GM12801 (cell line): Measurements from ENCODE around the gene SFXN4.

ENCODE experiments used
- CTCF ChIP-seq: IDR thresholded peaks from one replicate; pipeline ENCODE4 v1.5.1; 2011; ENCODE audit warnings: control low read depth; ENCODE audit not compliant: insufficient read length; ENCODE audit errors: extremely low read depth

The SFXN4 gene

GRCh38 chr10:119208553-119208940 is 43.0 kb upstream of the SFXN4 start:
- TF ChIP-seq CTCF = no peak

- no peak for TF ChIP-seq CTCF
These were observed 42.4 kb upstream of the SFXN4 start for GRCh38 chr10:119207713-119208552.

DNA sequence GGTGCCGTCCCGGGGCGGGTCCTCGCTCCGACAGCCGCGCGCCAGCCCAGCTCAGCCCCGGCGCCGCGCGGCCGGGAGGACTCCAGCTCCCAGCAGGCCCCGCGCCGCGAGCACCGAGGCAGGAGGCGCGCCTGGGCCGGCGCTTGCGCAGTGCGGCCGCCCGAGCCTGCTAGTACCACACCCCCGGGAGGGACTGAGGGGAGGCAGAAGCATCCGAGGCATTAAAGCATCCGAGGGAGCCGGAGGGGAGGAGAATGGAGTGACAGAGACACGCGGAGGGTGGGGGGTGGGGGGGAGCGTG is 41.8 kb upstream of the SFXN4 start, which contains the start of gene GRK5:
GRK5 (plus strand) TSS at position 206 of the 301 bp plus-strand sequence. CDS start 347 bp downstream, outside the sequence.
- no peak for TF ChIP-seq CTCF

- no peak for TF ChIP-seq CTCF
These were observed 41.3 kb upstream of the SFXN4 start for GRCh38 chr10:119206603-119207365.

DNA sequence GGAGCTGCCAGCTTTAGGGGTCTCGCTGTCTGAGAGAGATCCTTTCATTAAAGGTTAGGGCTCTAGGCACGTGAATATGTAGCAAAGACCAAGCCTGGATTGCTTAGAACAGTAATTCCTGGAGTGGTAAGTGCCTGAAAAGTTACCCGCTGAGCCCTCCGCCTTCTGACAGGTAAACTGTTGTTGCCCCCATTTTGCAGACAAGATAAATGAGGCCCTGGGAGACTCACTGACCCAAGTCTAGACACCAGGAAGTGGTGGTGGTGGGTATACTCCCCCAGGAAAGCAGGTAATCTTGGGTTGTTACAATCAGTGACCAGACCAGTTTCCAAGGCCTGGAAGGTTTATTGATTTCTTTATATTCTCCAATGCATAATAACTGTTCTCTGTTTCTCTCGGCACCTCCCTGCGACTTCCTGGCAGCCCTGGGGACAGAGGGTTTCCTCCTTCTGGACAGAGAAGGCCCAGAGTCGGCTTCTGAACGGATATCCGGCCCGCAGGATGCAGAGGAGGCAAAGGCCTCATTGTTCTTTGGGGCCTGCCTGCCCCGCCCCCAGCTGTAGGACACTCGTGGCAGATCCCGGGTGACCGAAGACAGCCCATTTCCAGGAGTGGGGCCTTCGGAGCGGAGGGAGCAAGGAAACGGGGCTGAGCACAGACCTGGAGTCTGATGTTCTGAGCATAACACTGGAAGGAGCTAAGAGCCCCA is 40.5 kb upstream of the SFXN4 start:
- no peak for TF ChIP-seq CTCF

- no peak for TF ChIP-seq CTCF
These were observed 37.5 kb upstream of the SFXN4 start for GRCh38 chr10:119203006-119203405.

GRCh38 chr10:119201233-119201632 is 35.7 kb upstream of the SFXN4 start:
- no peak for TF ChIP-seq CTCF
